GM10248 (cell line): Measurements from ENCODE around the gene TARBP2.

ENCODE experiments used
- CTCF ChIA-PET: fragments of 300-600 bp; sonication (Branson Sonifier 250); formaldehyde crosslinking; extraction: SDS; loops from one replicate; lab custom pipeline; 2021; ENCODE audit warnings: antibody characterized with exemption; lab: Yijun Ruan, JAX
- POLR2A ChIA-PET: fragments of 350-650 bp; sonication (Branson Sonifier 250); formaldehyde crosslinking; extraction: SDS; loops from one replicate; lab custom pipeline; 2020; ENCODE audit warnings: antibody characterized with exemption; lab: Yijun Ruan, JAX
- DNase-seq: peaks from one replicate; pipeline ENCODE4 v3.0.0; 2012; ENCODE audit errors: extremely low spot score
- TF ChIP-seq, protein P1 (sequence below): IDR thresholded peaks from 2 replicates; pipeline ENCODE4 v1.5.1; 2012; ENCODE audit warnings: mild to moderate bottlenecking, low read depth; ENCODE audit errors: extremely low read depth, missing control alignments, control extremely low read depth

Gene TARBP2

GRCh38 chr12:53552361-53553327, 51.6 kb downstream of the TARBP2 start:
- POLR2A ChIA-PET, result no interaction called here
- CTCF ChIA-PET, result interaction anchor here (0.8 to 7.9 kb wide), 7 partner anchors 9 to 194 kb away, joined by 3 to 39 read pairs (median 11); partner anchors contain the start of gene ATP5MC2
- TF ChIP-seq, protein P1, sequence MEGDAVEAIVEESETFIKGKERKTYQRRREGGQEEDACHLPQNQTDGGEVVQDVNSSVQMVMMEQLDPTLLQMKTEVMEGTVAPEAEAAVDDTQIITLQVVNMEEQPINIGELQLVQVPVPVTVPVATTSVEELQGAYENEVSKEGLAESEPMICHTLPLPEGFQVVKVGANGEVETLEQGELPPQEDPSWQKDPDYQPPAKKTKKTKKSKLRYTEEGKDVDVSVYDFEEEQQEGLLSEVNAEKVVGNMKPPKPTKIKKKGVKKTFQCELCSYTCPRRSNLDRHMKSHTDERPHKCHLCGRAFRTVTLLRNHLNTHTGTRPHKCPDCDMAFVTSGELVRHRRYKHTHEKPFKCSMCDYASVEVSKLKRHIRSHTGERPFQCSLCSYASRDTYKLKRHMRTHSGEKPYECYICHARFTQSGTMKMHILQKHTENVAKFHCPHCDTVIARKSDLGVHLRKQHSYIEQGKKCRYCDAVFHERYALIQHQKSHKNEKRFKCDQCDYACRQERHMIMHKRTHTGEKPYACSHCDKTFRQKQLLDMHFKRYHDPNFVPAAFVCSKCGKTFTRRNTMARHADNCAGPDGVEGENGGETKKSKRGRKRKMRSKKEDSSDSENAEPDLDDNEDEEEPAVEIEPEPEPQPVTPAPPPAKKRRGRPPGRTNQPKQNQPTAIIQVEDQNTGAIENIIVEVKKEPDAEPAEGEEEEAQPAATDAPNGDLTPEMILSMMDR, result no peak

More at GRCh38 chr12:53552361-53553327, 51.6 kb downstream of the TARBP2 start:
- no peak for DNase-seq
